Measurements from ENCODE around the gene PRR3.

Gene PRR3

GRCh38 chr6:30508890-30509736, 48.0 kb upstream of the PRR3 start:
- Histone ChIP-seq H3K4me3 (replicated peaks; ENCODE audit: insufficient read depth, low read length) (no peak overlapping the region), H3K27ac (replicated peaks) (peak overlapping the region; percentile 86), H3K27me3 (ENCODE audit: insufficient read depth, poor library complexity, severe bottlenecking) (no peaks in the 10 kb centered on the region)
- no peak for TF ChIP-seq CTCF (IDR thresholded peaks at IDR 0.05; ENCODE audit: insufficient read depth, low read length)
- TF ChIP-seq SPI1 (IDR thresholded peaks at IDR 0.05; ENCODE audit: borderline replicate concordance, low read depth) = peak; percentile 34; the same call in 1 of the 2 replicates
- TF ChIP-seq GABPA (IDR thresholded peaks at IDR 0.05; ENCODE audit: low read depth) = peak; percentile 51
- DNase-seq (ENCODE audit: low read depth in 1 of 2, low spot score in 1 of 2) = peak in 1 of 2 experiments; percentile 60

GRCh38 chr6:30510419-30511168, 46.5 kb upstream of the PRR3 start:
- H3K27ac ChIP-seq (replicated peaks) = peak overlapping the region; percentile 2; the same call in 1 of the 2 replicates
- H3K27me3 ChIP-seq (ENCODE audit: insufficient read depth, poor library complexity, severe bottlenecking) = no peaks in the 10 kb centered on the region
- H3K4me3 ChIP-seq (replicated peaks; ENCODE audit: insufficient read depth, low read length) = no peak overlapping the region
- TF ChIP-seq SPI1 (IDR thresholded peaks at IDR 0.05; ENCODE audit: borderline replicate concordance, low read depth) (no peak), CTCF (IDR thresholded peaks at IDR 0.05; ENCODE audit: insufficient read depth, low read length) (no peak), GABPA (IDR thresholded peaks at IDR 0.05; ENCODE audit: low read depth) (no peak), POLR2AphosphoS5 (IDR thresholded peaks at IDR 0.05; ENCODE audit: low read depth) (no peak), REST (IDR thresholded peaks at IDR 0.05; ENCODE audit: insufficient replicate concordance, low read depth) (no peak)
- no peak for DNase-seq (ENCODE audit: low read depth in 1 of 2, low spot score in 1 of 2)

- no peak for TF ChIP-seq REST (IDR thresholded peaks at IDR 0.05; ENCODE audit: insufficient replicate concordance, low read depth)
- TF ChIP-seq SPI1 (IDR thresholded peaks at IDR 0.05; ENCODE audit: borderline replicate concordance, low read depth) = no peak
- no peak for TF ChIP-seq POLR2AphosphoS5 (IDR thresholded peaks at IDR 0.05; ENCODE audit: low read depth)
- TF ChIP-seq GABPA (IDR thresholded peaks at IDR 0.05; ENCODE audit: low read depth) = no peak
- no peak for TF ChIP-seq CTCF (IDR thresholded peaks at IDR 0.05; ENCODE audit: insufficient read depth, low read length)
- H3K4me3 ChIP-seq (replicated peaks; ENCODE audit: insufficient read depth, low read length) = no peak overlapping the region
- peak overlapping the region; percentile 2; the same call in 1 of the 2 replicates for H3K27ac ChIP-seq (replicated peaks)
- DNase-seq (ENCODE audit: low read depth in 1 of 2, low spot score in 1 of 2) = no peak
- H3K27me3 ChIP-seq (ENCODE audit: insufficient read depth, poor library complexity, severe bottlenecking) = no peaks in the 10 kb centered on the region
Measured at GRCh38 chr6:30511169-30511546, 45.9 kb upstream of the PRR3 start.

All from HL-60 (cell line).